C4-2B (cell line): ENCODE measurements around the gene STK17A.

ENCODE experiments used
- H3K27ac ChIP-seq: fragments of 450-650 bp; 2 replicates; pipeline ENCODE4 v1.5.1; 2017
- CTCF ChIP-seq: fragments of 450-650 bp; conservative IDR thresholded peaks from 2 replicates; pipeline ENCODE4 v1.5.1; 2017; ENCODE audit warnings: mild to moderate bottlenecking
- ZFX ChIP-seq: fragments of 450-650 bp; IDR thresholded peaks from 2 replicates; pipeline ENCODE4 v1.6.1; 2017

STK17A gene

GRCh38 chr7:43557831-43558495 is 24.9 kb upstream of the STK17A start:
- TF ChIP-seq CTCF: no peak
- TF ChIP-seq ZFX: no peak
- no peak overlapping the region for H3K27ac ChIP-seq

- TF ChIP-seq CTCF (no peak), ZFX (no peak)
- H3K27ac ChIP-seq: no peak overlapping the region
Observed at GRCh38 chr7:43559171-43559945, 23.6 kb upstream of the STK17A start.

GRCh38 chr7:43559946-43560335 is 23.0 kb upstream of the STK17A start:
- no peak for TF ChIP-seq CTCF
- TF ChIP-seq ZFX: no peak
- H3K27ac ChIP-seq: no peak overlapping the region

- TF ChIP-seq ZFX: no peak
- no peak for TF ChIP-seq CTCF
- no peak overlapping the region for H3K27ac ChIP-seq
Observed at GRCh38 chr7:43560742-43561330, 22.1 kb upstream of the STK17A start.

- no peak for TF ChIP-seq ZFX
- no peak for TF ChIP-seq CTCF
- no peak overlapping the region for H3K27ac ChIP-seq
Observed at GRCh38 chr7:43562383-43562782, 20.5 kb upstream of the STK17A start.

GRCh38 chr7:43565786-43566185 is 17.1 kb upstream of the STK17A start:
- H3K27ac ChIP-seq: no peak overlapping the region
- TF ChIP-seq CTCF (no peak), ZFX (no peak)

GRCh38 chr7:43568529-43568928 is 14.4 kb upstream of the STK17A start:
- no peak for TF ChIP-seq ZFX
- TF ChIP-seq CTCF: no peak
- no peak overlapping the region for H3K27ac ChIP-seq
